ENCODE results near the gene STAC3. TPM values are rescaled to one million over a fixed set of nuclear protein-coding genes. Genes with fewer than 3 reads are reported as not detected.

The STAC3 gene
- total RNA-seq, 2 donors from 2014 or later, result 0.27 to 0.56 TPM

- no peak for TF ChIP-seq CTCF (IDR thresholded peaks at IDR 0.05)
- peaks cover 27% of the 10 kb centered on the region for H3K27me3 ChIP-seq (replicated peaks; ENCODE audit: insufficient read depth)
- H3K4me1 ChIP-seq (ENCODE audit: control insufficient read depth in 1 of 2, low read depth in 2 of 2), result peaks cover 8 to 19% of the 10 kb centered on the region in 2 donors
- no peak overlapping the region for H3K4me3 ChIP-seq
- DNase-seq (ENCODE audit: low spot score) (no peak), ATAC-seq (ENCODE audit: insufficient number of reproducible peaks, low FRiP score, low read depth) (no peak)
- no peak overlapping the region for H3K27ac ChIP-seq
- H3K36me3 ChIP-seq, result no peaks in the 10 kb centered on the region
- no peaks in the 10 kb centered on the region for H3K9me3 ChIP-seq
These were observed 30.2 kb downstream of the STAC3 start for GRCh38 chr12:57220770-57221168.

GRCh38 chr12:57219993-57220754 is 30.8 kb downstream of the STAC3 start:
- no peaks in the 10 kb centered on the region for H3K9me3 ChIP-seq

GRCh38 chr12:57219205-57219992 is 31.6 kb downstream of the STAC3 start:
- Histone ChIP-seq H3K36me3 (no peaks in the 10 kb centered on the region), H3K4me3 (no peak overlapping the region), H3K4me1 (ENCODE audit: control insufficient read depth in 1 of 2, low read depth in 2 of 2) (peaks cover 13 to 30% of the 10 kb centered on the region in 2 donors), H3K27me3 (replicated peaks; ENCODE audit: insufficient read depth) (peaks cover 23% of the 10 kb centered on the region), H3K9me3 (no peaks in the 10 kb centered on the region), H3K27ac (no peak overlapping the region)
- no peak for TF ChIP-seq CTCF (IDR thresholded peaks at IDR 0.05)
- DNase-seq (ENCODE audit: low spot score) (no peak), ATAC-seq (ENCODE audit: insufficient number of reproducible peaks, low FRiP score, low read depth) (no peak)

More at GRCh38 chr12:57219993-57220754, 30.8 kb downstream of the STAC3 start:
- no peak overlapping the region for H3K27ac ChIP-seq
- no peak for DNase-seq (ENCODE audit: low spot score)
- peaks cover 13 to 25% of the 10 kb centered on the region in 2 donors for H3K4me1 ChIP-seq (ENCODE audit: control insufficient read depth in 1 of 2, low read depth in 2 of 2)
- H3K27me3 ChIP-seq (replicated peaks; ENCODE audit: insufficient read depth), result peaks cover 24% of the 10 kb centered on the region
- no peaks in the 10 kb centered on the region for H3K36me3 ChIP-seq
- H3K4me3 ChIP-seq, result no peak overlapping the region
- ATAC-seq (ENCODE audit: insufficient number of reproducible peaks, low FRiP score, low read depth), result no peak
- no peak for TF ChIP-seq CTCF (IDR thresholded peaks at IDR 0.05)

GRCh38 chr12:57218030-57218853 is 32.7 kb downstream of the STAC3 start:
- no peak for TF ChIP-seq CTCF (IDR thresholded peaks at IDR 0.05)
- DNase-seq (ENCODE audit: low spot score) (no peak), ATAC-seq (ENCODE audit: insufficient number of reproducible peaks, low FRiP score, low read depth) (no peak)
- H3K27ac ChIP-seq, result no peak overlapping the region
- H3K4me3 ChIP-seq, result no peak overlapping the region
- H3K36me3 ChIP-seq, result no peaks in the 10 kb centered on the region
- peaks cover 13 to 40% of the 10 kb centered on the region in 2 donors for H3K4me1 ChIP-seq (ENCODE audit: control insufficient read depth in 1 of 2, low read depth in 2 of 2)
- peaks cover 15% of the 10 kb centered on the region for H3K27me3 ChIP-seq (replicated peaks; ENCODE audit: insufficient read depth)
- H3K9me3 ChIP-seq, result no peaks in the 10 kb centered on the region
